IMR-90 (cell line): ENCODE measurements around the gene HOXD13. TPM values are rescaled to one million over a fixed set of nuclear protein-coding genes. Genes with fewer than 3 reads are reported as not detected.

Experiments
- ATAC-seq: fragments of 200-7000 bp; cut with Tn5 transposase; 2 replicates; pipeline ENCODE4 v1.9.1; 2020; ENCODE audit warnings: low read depth, mild to moderate bottlenecking, moderate library complexity
- BruUV-seq: library from RNA; stranded (reverse); fragments of 400-500 nt; replicated peaks from 2 replicates; lab custom pipeline; 2021; lab: Mats Ljungman, UMichigan
- CTCF ChIA-PET: fragments of 300-600 bp; formaldehyde crosslinking; extraction: SDS; loops from one replicate; lab custom pipeline; 2021; ENCODE audit warnings: antibody characterized with exemption; lab: Yijun Ruan, JAX
- POLR2A ChIA-PET: fragments of 300-600 bp; sonication (Branson Sonifier 250); formaldehyde crosslinking; loops from one replicate; lab custom pipeline; 2022; ENCODE audit warnings: antibody characterized with exemption; ENCODE audit not compliant: unreplicated experiment; lab: Charles Lee
- DNase-seq: peaks from one replicate; pipeline ENCODE4 v3.0.0; 2013
- H2AFZ ChIP-seq: replicated peaks from 2 replicates; pipeline ENCODE3; 2013; ENCODE audit warnings: low read length, mild to moderate bottlenecking; ENCODE audit not compliant: poor library complexity
- H2AK5ac ChIP-seq: 2 replicates; pipeline ENCODE4 v1.6.1; 2013; ENCODE audit warnings: low read depth, low read length, inconsistent platforms
- H2AK9ac ChIP-seq: replicated peaks from 2 replicates; pipeline ENCODE3; 2013; ENCODE audit warnings: mild to moderate bottlenecking, low read depth, low read length, moderate library complexity; ENCODE audit not compliant: poor library complexity
- H2BK120ac ChIP-seq: 2 replicates; pipeline ENCODE4 v1.6.1; 2013; ENCODE audit warnings: low read depth, low read length, inconsistent platforms
- H2BK15ac ChIP-seq: 3 replicates; pipeline ENCODE4 v1.6.1; 2013; ENCODE audit warnings: low read depth, low read length, inconsistent platforms
- H2BK20ac ChIP-seq: 2 replicates; pipeline ENCODE4 v1.6.1; 2013; ENCODE audit warnings: low read depth, mild to moderate bottlenecking, inconsistent platforms, low read length, moderate library complexity
- H2BK5ac ChIP-seq: 2 replicates; pipeline ENCODE4 v1.6.1; 2013; ENCODE audit warnings: mild to moderate bottlenecking, low read depth, low read length, inconsistent platforms; ENCODE audit not compliant: poor library complexity, severe bottlenecking
- H3K14ac ChIP-seq: replicated peaks from 2 replicates; pipeline ENCODE4 v1.6.1; 2013; ENCODE audit warnings: low read depth, low read length, inconsistent platforms
- H3K18ac ChIP-seq: 2 replicates; pipeline ENCODE4 v1.6.1; 2013; ENCODE audit warnings: low read depth, low read length, control low read depth
- H3K23ac ChIP-seq: 2 replicates; pipeline ENCODE4 v1.6.1; 2013; ENCODE audit warnings: low read depth, low read length, inconsistent platforms
- H3K27ac ChIP-seq: 2 replicates; pipeline ENCODE4 v1.5.1; 2013; ENCODE audit warnings: mild to moderate bottlenecking, control low read depth, low read length; ENCODE audit not compliant: insufficient read depth
- H3K27me3 ChIP-seq: 2 replicates; pipeline ENCODE4 v1.6.1; 2013; ENCODE audit warnings: low read length; ENCODE audit not compliant: control insufficient read depth, insufficient read depth
- H3K36me3 ChIP-seq: 2 replicates; pipeline ENCODE4 v1.6.1; 2013; ENCODE audit warnings: low read length, mixed read lengths; ENCODE audit not compliant: control insufficient read depth, insufficient read depth
- H3K4ac ChIP-seq: 2 replicates; pipeline ENCODE4 v1.6.1; 2013; ENCODE audit warnings: low read depth, low read length, inconsistent platforms
- H3K4me1 ChIP-seq: 2 replicates; pipeline ENCODE4 v1.6.1; 2013; ENCODE audit warnings: low read length, mixed read lengths; ENCODE audit not compliant: control insufficient read depth, insufficient read depth
- H3K4me2 ChIP-seq: 2 replicates; pipeline ENCODE4 v1.6.1; 2013; ENCODE audit warnings: low read depth, mild to moderate bottlenecking, control low read depth, low read length, moderate library complexity
- H3K4me3 ChIP-seq: 2 replicates; pipeline ENCODE4 v1.5.1; 2013; ENCODE audit warnings: low read depth, mild to moderate bottlenecking, control low read depth, low read length, moderate library complexity; ENCODE audit not compliant: insufficient read depth
- H3K56ac ChIP-seq: 2 replicates; pipeline ENCODE4 v1.6.1; 2013; ENCODE audit warnings: low read length, inconsistent platforms; ENCODE audit not compliant: insufficient read depth; ENCODE audit errors: extremely low read depth
- H3K79me1 ChIP-seq, 2 experiments: 2 replicates each; pipeline ENCODE4 v1.6.1; 2013; ENCODE audit warnings: low read length in 2 of 2, inconsistent platforms in 1 of 2, low read depth in 1 of 2
- H3K9ac ChIP-seq: 2 replicates; pipeline ENCODE4 v1.6.1; 2013; ENCODE audit warnings: low read depth, low read length, control low read depth
- H3K9me1 ChIP-seq: 2 replicates; pipeline ENCODE4 v1.6.1; 2013; ENCODE audit warnings: low read length, inconsistent platforms; ENCODE audit not compliant: insufficient read depth
- H3K9me3 ChIP-seq: 2 replicates; pipeline ENCODE4 v1.6.1; 2013; ENCODE audit warnings: low read length; ENCODE audit not compliant: control insufficient read depth, insufficient read depth
- H4K20me1 ChIP-seq: 2 replicates; pipeline ENCODE4 v1.6.1; 2013; ENCODE audit warnings: low read length, inconsistent platforms; ENCODE audit not compliant: insufficient read depth
- H4K5ac ChIP-seq: 2 replicates; pipeline ENCODE4 v1.6.1; 2013; ENCODE audit warnings: mild to moderate bottlenecking, low read depth, low read length, control low read depth
- H4K8ac ChIP-seq, 2 experiments: 2 replicates each; pipeline ENCODE4 v1.6.1; 2013; ENCODE audit warnings: low read depth in 2 of 2, low read length in 2 of 2, control low read depth in 1 of 2, inconsistent platforms in 1 of 2
- H4K91ac ChIP-seq: 2 replicates; pipeline ENCODE4 v1.6.1; 2013; ENCODE audit warnings: low read depth, low read length, inconsistent platforms; ENCODE audit not compliant: insufficient read depth
- BHLHE40 ChIP-seq: fragments of 150-350 bp; IDR thresholded peaks from 2 replicates; pipeline ENCODE4 v1.6.1; 2016; ENCODE audit warnings: mild to moderate bottlenecking, low read depth, low read length
- CEBPB ChIP-seq: IDR thresholded peaks from 2 replicates; pipeline ENCODE4 v1.6.1; 2012; ENCODE audit warnings: low read depth, low read length, improper control_type of control experiment
- NFE2L2 ChIP-seq: fragments of 150-350 bp; IDR thresholded peaks from 2 replicates; pipeline ENCODE4 v1.6.1; 2016; ENCODE audit warnings: low read depth, mild to moderate bottlenecking, low read length
- RAD21 ChIP-seq: IDR thresholded peaks from 2 replicates; pipeline ENCODE4 v1.6.1; 2012; ENCODE audit warnings: low read length, improper control_type of control experiment
- RFX5 ChIP-seq: IDR thresholded peaks from 2 replicates; pipeline ENCODE4 v1.8.0; 2012; ENCODE audit warnings: low read depth, mild to moderate bottlenecking, low read length, moderate library complexity
- WGBS, 2 experiments: methylation state at CpG; one replicate each; pipeline versions ENCODE4 v1.1.5 to v1.1.7; 2013; ENCODE audit warnings: missing lambda C conversion rate in 2 of 2; ENCODE audit not compliant: insufficient read length in 1 of 2; ENCODE audit errors: extremely low coverage in 2 of 2; 5-methylcytosine and 5-hydroxymethylcytosine counted together
- dilution Hi-C: fragments of 300-500 bp; cut with HindIII; formaldehyde crosslinking; loops from one replicate; pipeline ENCODE4 v1.14.3; 2018; ENCODE audit warnings: low sequenced_read_pairs; ENCODE audit not compliant: unreplicated experiment
- in situ Hi-C: fragments of 300-500 bp; cut with MboI; formaldehyde crosslinking; loops from 3 replicates; pipeline ENCODE4 v1.14.3; 2019; ENCODE audit warnings: low sequenced_read_pairs, inconsistent platforms, mixed read lengths
- intact Hi-C: fragments of 100-400 bp; cut with micrococcal nuclease; formaldehyde crosslinking; loops from 2 replicates; pipeline ENCODE4 v1.10.0; 2022
- polyA plus RNA-seq, 3 experiments: library from polyadenylated mRNA; depleted of rRNA; stranded (reverse); fragments of >200 nt; gene quantifications; 2 replicates each; pipeline ENCODE4 v1.2.3, GENCODE V29; 2012; ENCODE audit warnings: low replicate concordance in 1 of 3
- total RNA-seq: library from RNA; depleted of rRNA; stranded (reverse); fragments of >200 nt; gene quantifications from 2 replicates; pipeline ENCODE4 v1.2.3, GENCODE V29; 2012
- TF ChIP-seq, protein P1 (sequence below): fragments of 150-350 bp; IDR thresholded peaks from 2 replicates; pipeline ENCODE4 v1.6.1; 2017; ENCODE audit warnings: mild to moderate bottlenecking, antibody characterized with exemption, low read length, low read depth
- TF ChIP-seq, protein P2 (sequence below): fragments of 150-350 bp; IDR thresholded peaks from 2 replicates; pipeline ENCODE4 v1.6.1; 2016; ENCODE audit warnings: low read depth, mild to moderate bottlenecking, low read length, moderate library complexity, borderline replicate concordance

The HOXD13 gene
- total and polyA plus RNA-seq, 2 of the 4 experiments (the other 2 are of a cell fraction) = not detected

DNA sequence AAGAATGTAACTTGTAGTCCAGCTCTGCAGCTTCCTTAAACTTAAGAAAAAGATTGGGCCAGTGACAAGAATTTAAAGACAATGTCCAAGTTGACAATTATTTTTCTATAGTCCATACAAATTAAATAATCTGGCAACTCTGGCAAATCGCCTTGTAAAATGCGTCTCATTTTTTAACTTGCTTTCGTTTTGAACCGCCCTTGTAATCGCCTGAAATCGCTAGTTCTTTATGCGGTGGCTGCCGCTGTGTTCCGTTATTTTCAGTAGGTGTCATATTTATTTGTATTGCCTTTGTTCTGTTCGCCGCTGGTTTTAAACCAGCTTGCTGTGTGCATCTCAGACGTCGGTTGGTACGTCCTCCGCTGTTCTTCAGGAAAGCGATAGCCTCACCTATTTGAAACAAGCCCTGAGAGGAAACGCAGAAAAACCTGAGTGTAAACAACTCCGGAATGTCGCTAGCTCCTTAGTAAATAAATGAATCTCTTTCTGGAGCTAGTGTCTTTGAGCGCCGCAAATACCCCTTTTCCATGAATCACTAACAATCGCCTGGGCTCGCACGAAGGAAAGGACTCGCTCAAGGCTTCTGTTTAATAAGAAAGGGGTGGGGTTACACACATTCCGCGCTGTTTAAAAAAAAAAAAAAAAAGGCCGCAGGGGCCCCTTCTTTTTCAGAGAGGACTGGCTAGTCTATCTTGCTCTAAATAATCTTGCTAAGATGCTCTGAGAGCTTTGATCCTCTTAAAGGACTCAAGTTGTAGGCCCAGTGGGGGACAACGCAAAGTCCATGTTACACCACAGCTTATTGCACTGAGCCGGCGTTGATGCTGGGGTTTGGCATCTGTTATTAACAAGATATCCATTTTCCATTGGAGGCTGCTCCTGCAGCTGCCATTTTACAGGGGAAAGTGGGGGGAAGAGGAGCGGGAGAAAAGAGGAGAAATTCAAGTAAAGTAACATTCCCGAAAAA is 40.0 kb downstream of the HOXD13 start:
- ChIA-PET CTCF (interaction anchor here (0.7 to 3.1 kb wide), 8 partner anchors 8 to 521 kb away, joined by 3 to 23 read pairs (median 4); no protein-coding TSS in a partner anchor), POLR2A (no interaction called here)
- no TSS peak for BruUV-seq
- in situ Hi-C loops = no loop called here
- intact Hi-C loops = no loop called here
- Histone ChIP-seq H2AK5ac (no peak overlapping the region), H3K79me1 (no peaks in the 10 kb centered on the region), H3K4me1 (no peaks in the 10 kb centered on the region), H3K4me3 (peak overlapping the region; percentile 39; the same call in 1 of the 2 replicates), H3K4ac (no peak overlapping the region), H3K9me3 (peaks cover 1% of the 10 kb centered on the region), H2BK120ac (no peak overlapping the region), H3K4me2 (peak overlapping the region; percentile 82), H3K9ac (no peak overlapping the region), H3K36me3 (no peaks in the 10 kb centered on the region), H3K14ac (no peak overlapping the region), H2AK9ac (no peak overlapping the region), H3K18ac (no peak overlapping the region), H4K91ac (no peak overlapping the region), H2BK20ac (no peak overlapping the region), H4K5ac (no peak overlapping the region), H3K56ac (no peak overlapping the region), H3K23ac (no peak overlapping the region), H2BK15ac (no peak overlapping the region), H4K8ac (no peak overlapping the region), H3K27ac (no peak overlapping the region), H3K9me1 (no peaks in the 10 kb centered on the region), H2AFZ (no peak overlapping the region), H2BK5ac (no peak overlapping the region), H4K20me1 (no peaks in the 10 kb centered on the region), H3K27me3 (peaks cover 93% of the 10 kb centered on the region)
- peak; percentile 10 for DNase-seq
- no peak for ATAC-seq
- no peak for TF ChIP-seq NFE2L2
- TF ChIP-seq, protein P1, sequence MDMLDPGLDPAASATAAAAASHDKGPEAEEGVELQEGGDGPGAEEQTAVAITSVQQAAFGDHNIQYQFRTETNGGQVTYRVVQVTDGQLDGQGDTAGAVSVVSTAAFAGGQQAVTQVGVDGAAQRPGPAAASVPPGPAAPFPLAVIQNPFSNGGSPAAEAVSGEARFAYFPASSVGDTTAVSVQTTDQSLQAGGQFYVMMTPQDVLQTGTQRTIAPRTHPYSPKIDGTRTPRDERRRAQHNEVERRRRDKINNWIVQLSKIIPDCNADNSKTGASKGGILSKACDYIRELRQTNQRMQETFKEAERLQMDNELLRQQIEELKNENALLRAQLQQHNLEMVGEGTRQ = no peak
- TF ChIP-seq RAD21 = no peak
- no peak for TF ChIP-seq RFX5
- no peak for TF ChIP-seq CEBPB
- TF ChIP-seq BHLHE40 = no peak
- TF ChIP-seq, protein P2, sequence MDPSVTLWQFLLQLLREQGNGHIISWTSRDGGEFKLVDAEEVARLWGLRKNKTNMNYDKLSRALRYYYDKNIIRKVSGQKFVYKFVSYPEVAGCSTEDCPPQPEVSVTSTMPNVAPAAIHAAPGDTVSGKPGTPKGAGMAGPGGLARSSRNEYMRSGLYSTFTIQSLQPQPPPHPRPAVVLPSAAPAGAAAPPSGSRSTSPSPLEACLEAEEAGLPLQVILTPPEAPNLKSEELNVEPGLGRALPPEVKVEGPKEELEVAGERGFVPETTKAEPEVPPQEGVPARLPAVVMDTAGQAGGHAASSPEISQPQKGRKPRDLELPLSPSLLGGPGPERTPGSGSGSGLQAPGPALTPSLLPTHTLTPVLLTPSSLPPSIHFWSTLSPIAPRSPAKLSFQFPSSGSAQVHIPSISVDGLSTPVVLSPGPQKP = no peak
- dilution Hi-C loops = no loop called here
- WGBS, 2 experiments = 5% methylated on average over 9 of the region's 33 CpGs; no CpG with 5 or more reads in 1 of the 2 experiments
